Smooth muscle cell (in vitro differentiated cells): Measurements from ENCODE around the gene STAG1. TPM values are rescaled to one million over a fixed set of nuclear protein-coding genes. Genes with fewer than 3 reads are reported as not detected.
"Not testable (repeated sequence)": the region's sequence is repeated elsewhere in the genome, so short reads cannot be mapped to it uniquely, and the experiment has no call there.

Experiments
- DNase-seq: peaks from one replicate; lab custom pipeline; 2025; ENCODE audit not compliant: unreplicated experiment; lab: John Stamatoyannopoulos, UW
- H2AFZ ChIP-seq: fragments of 200-600 bp; sonication (generic); 2 replicates; pipeline ENCODE4 v1.6.0; 2016; ENCODE audit warnings: antibody characterized with exemption, low read depth, mild to moderate bottlenecking
- H3F3A ChIP-seq: fragments of 200-600 bp; sonication (generic); 2 replicates; pipeline ENCODE4 v1.6.0; 2017; ENCODE audit warnings: antibody characterized with exemption, low read depth
- H3K27ac ChIP-seq: fragments of 200-600 bp; sonication (generic); 2 replicates; pipeline ENCODE4 v1.5.1; 2016; ENCODE audit warnings: low read depth, mild to moderate bottlenecking
- H3K27me3 ChIP-seq: fragments of 200-600 bp; sonication (generic); 2 replicates; pipeline ENCODE4 v1.6.1; 2016; ENCODE audit warnings: low read depth, mild to moderate bottlenecking
- H3K36me3 ChIP-seq: fragments of 200-600 bp; sonication (generic); 2 replicates; pipeline ENCODE4 v1.5.1; 2016; ENCODE audit warnings: low read depth
- H3K4me1 ChIP-seq: fragments of 200-600 bp; sonication (generic); 2 replicates; pipeline ENCODE4 v1.5.1; 2016; ENCODE audit warnings: low read depth
- H3K4me2 ChIP-seq: fragments of 200-600 bp; sonication (generic); 2 replicates; pipeline ENCODE4 v1.6.0; 2016; ENCODE audit warnings: mild to moderate bottlenecking
- H3K4me3 ChIP-seq: fragments of 200-600 bp; sonication (generic); 2 replicates; pipeline ENCODE4 v1.5.1; 2016; ENCODE audit warnings: mild to moderate bottlenecking
- H3K79me2 ChIP-seq: fragments of 200-600 bp; sonication (generic); 2 replicates; pipeline ENCODE4 v1.6.0; 2016; ENCODE audit warnings: low read depth, mild to moderate bottlenecking
- H3K9ac ChIP-seq: fragments of 200-600 bp; sonication (generic); 2 replicates; pipeline ENCODE4 v1.6.0; 2016; ENCODE audit warnings: low read depth
- H3K9me3 ChIP-seq: fragments of 200-600 bp; sonication (generic); replicated peaks from 2 replicates; pipeline ENCODE4 v1.5.1; 2016; ENCODE audit warnings: low read depth
- H4K20me1 ChIP-seq: fragments of 200-600 bp; sonication (generic); 2 replicates; pipeline ENCODE4 v1.6.0; 2016; ENCODE audit warnings: low read depth
- CTCF ChIP-seq: fragments of 200-600 bp; sonication (generic); IDR thresholded peaks from 2 replicates; pipeline ENCODE4 v1.5.1; 2017; ENCODE audit warnings: borderline replicate concordance, mild to moderate bottlenecking, antibody characterized with exemption; ENCODE audit not compliant: insufficient read depth, poor library complexity, severe bottlenecking
- WGBS: methylation state at CpG from one replicate; pipeline ENCODE4 v1.1.7; 2016; ENCODE audit warnings: low lambda C conversion rate; 5-methylcytosine and 5-hydroxymethylcytosine counted together
- polyA plus RNA-seq: library from polyadenylated mRNA; unstranded; fragments of >200 nt; fragmentation: Nextera tagmentation; extraction: Ambion mirVana; gene quantifications from 2 replicates; pipeline ENCODE4 v1.2.1, GENCODE V29; 2016
- total RNA-seq: library from RNA; depleted of rRNA; stranded (reverse); fragments of >200 nt; gene quantifications from 2 replicates; pipeline ENCODE4 v1.2.3, GENCODE V29; 2014

STAG1 gene
- total and polyA plus RNA-seq, 2 experiments from 2014 or later, result 14.6 to 29.5 TPM

- 97% methylated on average over 3 of the region's 3 CpGs for WGBS
- no peak overlapping the region for H3K27ac ChIP-seq
- H3K9ac ChIP-seq, result no peak overlapping the region
Measured at GRCh38 chr3:136516656-136517055, 235.5 kb downstream of the STAG1 start.

GRCh38 chr3:136516095-136516494 lies 236.1 kb downstream of the STAG1 start:
- Histone ChIP-seq H3K79me2 (peaks cover 8% of the 10 kb centered on the region), H3K9me3 (no peaks in the 10 kb centered on the region), H3K36me3 (peaks cover 7% of the 10 kb centered on the region), H3K9ac (no peak overlapping the region), H3K27me3 (no peaks in the 10 kb centered on the region), H3F3A (no peaks in the 10 kb centered on the region), H3K4me1 (no peaks in the 10 kb centered on the region), H4K20me1 (no peaks in the 10 kb centered on the region), H2AFZ (no peak overlapping the region), H3K4me2 (no peak overlapping the region), H3K27ac (no peak overlapping the region), H3K4me3 (no peak overlapping the region)
- WGBS, result 100% methylated on average over 5 of the region's 5 CpGs
- no peak for DNase-seq
- no peak for TF ChIP-seq CTCF

More at GRCh38 chr3:136516656-136517055, 235.5 kb downstream of the STAG1 start:
- Histone ChIP-seq H3K4me2 (no peak overlapping the region), H3F3A (no peaks in the 10 kb centered on the region), H3K36me3 (peaks cover 7% of the 10 kb centered on the region), H3K4me3 (no peak overlapping the region), H3K79me2 (peaks cover 10% of the 10 kb centered on the region), H3K9me3 (no peaks in the 10 kb centered on the region), H3K4me1 (no peaks in the 10 kb centered on the region), H3K27me3 (no peaks in the 10 kb centered on the region), H2AFZ (no peak overlapping the region), H4K20me1 (no peaks in the 10 kb centered on the region)
- no peak for DNase-seq
- no peak for TF ChIP-seq CTCF

GRCh38 chr3:136514533-136514932 lies 237.6 kb downstream of the STAG1 start:
- H3F3A ChIP-seq, H3K9me3 ChIP-seq, H4K20me1 ChIP-seq, H3K4me3 ChIP-seq, H3K79me2 ChIP-seq, H3K27me3 ChIP-seq, H2AFZ ChIP-seq, DNase-seq, H3K9ac ChIP-seq, H3K4me1 ChIP-seq, H3K36me3 ChIP-seq, H3K4me2 ChIP-seq, H3K27ac ChIP-seq: not testable (repeated sequence)
- 94% methylated on average over 7 of the region's 7 CpGs for WGBS

- Histone ChIP-seq H3K4me3 (no peak overlapping the region), H3K4me2 (no peak overlapping the region), H3K9me3 (no peaks in the 10 kb centered on the region), H3K27me3 (no peaks in the 10 kb centered on the region), H3K36me3 (no peaks in the 10 kb centered on the region), H4K20me1 (no peaks in the 10 kb centered on the region), H3F3A (no peaks in the 10 kb centered on the region), H3K79me2 (no peaks in the 10 kb centered on the region), H3K9ac (no peak overlapping the region), H2AFZ (no peak overlapping the region), H3K4me1 (no peaks in the 10 kb centered on the region), H3K27ac (peak overlapping the region; percentile 8)
- WGBS, result 85% methylated on average over 2 of the region's 2 CpGs
- DNase-seq, result no peak
- no peak for TF ChIP-seq CTCF
Measured at GRCh38 chr3:136513367-136513766, 238.8 kb downstream of the STAG1 start.
